Measurements from ENCODE around the gene KCTD1. TPM values are rescaled to one million over a fixed set of nuclear protein-coding genes. Genes with fewer than 3 reads are reported as not detected.
A peak's percentile ranks its signal among the peaks of the same experiment; 100 is the strongest.
"Not testable (repeated sequence)": the region's sequence is repeated elsewhere in the genome, so short reads cannot be mapped to it uniquely, and the experiment has no call there.

The KCTD1 gene
- total RNA-seq, 8 experiments from 2014 or later = 10.7 to 36.9 (median 21.7) TPM

DNA sequence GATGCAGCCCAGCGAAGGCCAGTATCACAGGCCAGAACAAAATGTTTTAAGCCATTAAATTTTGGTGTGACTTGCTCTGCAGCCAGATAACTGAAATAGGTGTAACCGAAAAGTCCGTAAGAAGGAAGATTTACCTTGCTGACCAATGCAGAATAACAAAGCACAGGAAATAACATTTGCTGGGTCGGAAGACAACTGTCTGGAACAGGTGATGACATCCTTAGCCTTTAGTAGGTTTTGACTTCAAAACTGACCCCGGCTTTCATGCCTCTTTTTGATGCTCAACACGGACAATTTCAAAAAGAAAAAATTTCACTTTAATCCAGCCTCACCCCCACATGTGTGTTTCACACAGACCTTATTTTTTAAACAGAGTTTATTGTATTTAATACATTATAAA lies 93.7 kb downstream of the KCTD1 start:
- no peak overlapping the region for H3K4me3 ChIP-seq
- H3K27ac ChIP-seq = no peak overlapping the region
- ATAC-seq (replicated peaks in 6 of 8) = no peak
- in situ Hi-C loops (cut with MboI; ENCODE audit: low pct_unique_long_range_greater_than_20kb in 2 of 9, low sequenced_read_pairs in 9 of 9, unreplicated experiment in 9 of 9) = no loop called here
- WGBS, 10 experiments = 83 to 100% (median 98%) methylated on average over 1 to 6 of the region's 6 CpGs; no CpG with 5 or more reads in 1 of the 10 experiments
- peaks cover 8 to 10% of the 10 kb centered on the region in 2 donors for H3K4me1 ChIP-seq (replicated peaks in 1 of 2)

DNA sequence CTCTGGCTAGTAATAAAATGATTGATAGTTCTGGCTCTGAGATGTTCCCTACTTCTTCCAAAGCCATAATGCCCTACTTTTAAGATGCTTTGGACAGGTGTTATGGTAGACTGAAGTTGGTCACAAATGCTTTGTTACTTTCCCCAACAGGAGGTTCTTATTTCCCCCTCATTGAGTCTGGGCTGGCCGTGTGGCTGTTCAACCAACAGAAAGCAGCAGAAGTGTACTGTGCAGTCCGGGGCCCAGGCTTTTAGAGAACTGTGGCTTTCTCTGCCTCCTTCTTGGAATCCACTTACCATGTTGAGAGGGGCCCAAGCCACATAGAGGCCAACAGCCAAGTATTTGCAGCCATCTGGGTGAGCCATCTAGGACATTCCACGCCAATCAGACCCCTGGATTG lies 94.2 kb downstream of the KCTD1 start:
- H3K4me3 ChIP-seq = no peak overlapping the region
- in situ Hi-C loops (cut with MboI; ENCODE audit: low pct_unique_long_range_greater_than_20kb in 2 of 9, low sequenced_read_pairs in 9 of 9, unreplicated experiment in 9 of 9) = no loop called here
- ATAC-seq (replicated peaks in 6 of 8) = no peak
- WGBS, 10 experiments = 40 to 90% (median 80%) methylated on average over 1 to 2 of the region's 3 CpGs; no CpG with 5 or more reads in 5 of the 10 experiments
- H3K27ac ChIP-seq = no peak overlapping the region
- H3K4me1 ChIP-seq (replicated peaks in 1 of 2) = peaks cover 8 to 10% of the 10 kb centered on the region in 2 donors

DNA sequence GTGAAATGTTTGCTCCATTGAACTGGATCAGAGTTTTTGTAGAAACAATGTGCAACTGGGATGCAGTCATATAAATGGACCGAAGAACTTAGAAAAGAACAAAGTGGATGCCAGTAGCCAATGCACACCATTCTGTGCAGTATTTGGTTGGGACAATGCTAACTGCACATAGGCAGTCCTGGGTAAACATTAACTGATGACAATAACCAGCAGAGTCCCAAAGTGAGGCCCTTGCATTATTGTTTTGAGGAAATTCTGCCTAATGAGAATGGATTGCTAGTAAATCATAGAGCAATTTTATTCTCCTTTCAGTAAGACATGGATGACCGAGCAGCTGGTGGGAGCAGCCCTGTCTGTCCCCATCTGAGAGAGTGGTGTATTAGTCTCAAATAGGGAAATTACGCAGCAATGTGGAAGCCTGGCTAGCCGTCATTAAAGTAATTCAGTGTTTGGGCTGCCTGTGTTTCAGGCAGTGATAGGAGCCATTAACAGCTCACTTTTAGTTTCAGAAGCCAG lies 94.9 kb downstream of the KCTD1 start:
- WGBS, 10 experiments = 56 to 86% (median 69%) methylated on average over 1 to 4 of the region's 4 CpGs; no CpG with 5 or more reads in 6 of the 10 experiments
- peak in 5 of 8 experiments; percentile 81 to 93 (median 86) for ATAC-seq (replicated peaks in 6 of 8)
- in situ Hi-C loops (cut with MboI; ENCODE audit: low pct_unique_long_range_greater_than_20kb in 2 of 9, low sequenced_read_pairs in 9 of 9, unreplicated experiment in 9 of 9) = no loop called here
- no peak overlapping the region for H3K4me3 ChIP-seq
- H3K4me1 ChIP-seq (replicated peaks in 1 of 2) = peaks cover 8 to 14% of the 10 kb centered on the region in 2 donors
- peak overlapping the region in 1 of 2 donors; percentile 1 for H3K27ac ChIP-seq

DNA sequence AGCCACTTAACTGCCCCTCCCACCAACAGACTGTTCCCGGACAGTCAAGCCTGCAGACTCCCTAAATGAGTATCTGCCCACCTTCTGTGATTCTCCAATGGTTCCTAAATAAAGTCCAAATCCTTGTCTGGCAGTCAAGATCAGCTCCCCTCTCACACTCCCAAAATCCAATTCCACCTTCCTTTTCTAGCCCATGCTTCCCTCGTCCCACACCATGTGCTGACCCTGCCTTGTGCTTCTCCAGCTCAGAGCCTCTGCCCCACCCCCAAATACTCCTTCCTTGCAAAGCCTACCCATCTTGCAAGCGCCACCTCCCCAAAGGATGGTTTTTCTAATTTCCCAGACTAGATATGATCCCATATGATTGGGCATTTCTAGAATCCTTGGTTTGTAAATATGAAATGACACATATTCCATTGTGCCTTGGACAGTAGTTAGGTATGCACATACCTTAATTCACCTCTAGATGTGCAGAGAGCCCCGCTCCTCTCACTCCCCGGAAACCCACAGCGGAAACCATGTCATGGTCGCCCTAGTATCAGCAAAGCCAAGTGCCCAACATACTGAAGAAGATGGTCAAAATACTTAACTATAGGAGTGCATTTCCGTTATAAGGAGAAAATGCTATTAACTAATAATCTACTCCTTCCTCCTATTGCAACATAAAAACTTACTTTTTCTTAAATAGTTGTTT lies 97.2 kb downstream of the KCTD1 start:
- no peak for ATAC-seq (replicated peaks in 6 of 8)
- 61 to 100% (median 89%) methylated on average over 1 to 8 of the region's 8 CpGs; no CpG with 5 or more reads in 1 of the 10 experiments for WGBS, 10 experiments
- peaks cover 8 to 14% of the 10 kb centered on the region in 2 donors for H3K4me1 ChIP-seq (replicated peaks in 1 of 2)
- in situ Hi-C loops (cut with MboI; ENCODE audit: low pct_unique_long_range_greater_than_20kb in 2 of 9, low sequenced_read_pairs in 9 of 9, unreplicated experiment in 9 of 9) = no loop called here
- no peak overlapping the region for H3K27ac ChIP-seq
- H3K4me3 ChIP-seq = no peak overlapping the region

DNA sequence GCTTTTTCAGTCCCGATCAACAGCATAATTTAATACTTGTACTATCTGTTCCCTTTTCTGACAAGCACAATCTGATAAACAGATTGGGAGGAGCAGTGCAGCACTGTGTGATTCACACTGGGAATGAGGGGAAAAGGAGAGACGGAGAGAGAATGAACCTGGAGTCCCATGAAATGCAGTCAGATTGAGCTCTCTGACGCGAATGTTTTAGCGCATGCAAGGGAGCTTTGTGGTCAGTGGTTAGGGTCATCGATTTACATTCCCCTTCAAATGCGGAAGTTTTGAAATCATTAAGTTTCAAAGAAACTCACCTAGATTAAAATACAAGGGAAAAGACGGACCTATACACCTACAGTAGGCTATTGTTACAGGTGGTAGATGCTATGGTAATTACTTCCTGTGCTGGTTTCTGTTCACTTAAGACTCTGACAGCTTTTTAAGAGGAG lies 99.6 kb downstream of the KCTD1 start:
- ATAC-seq (replicated peaks in 6 of 8) = no peak

DNA sequence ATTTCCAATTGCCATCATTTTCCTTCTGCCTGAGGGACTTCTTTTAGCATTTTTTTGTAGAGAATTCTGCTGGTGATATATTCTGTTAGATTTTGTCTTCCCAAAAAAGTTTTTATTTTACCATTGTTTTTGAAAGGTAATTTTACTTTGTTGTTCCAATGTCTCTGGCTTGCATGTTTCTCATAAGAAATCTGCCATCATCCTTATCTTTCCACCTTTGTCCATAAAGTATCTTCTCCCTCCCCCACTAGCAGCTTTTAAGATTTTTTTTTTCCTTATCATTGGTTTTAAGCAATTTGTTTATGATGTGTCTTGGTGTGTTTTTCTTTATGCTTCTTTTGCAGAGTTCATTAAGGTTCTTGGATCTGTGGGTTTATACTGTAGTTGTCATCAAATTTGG lies 104.5 kb downstream of the KCTD1 start:
- in situ Hi-C loops (cut with MboI; ENCODE audit: low pct_unique_long_range_greater_than_20kb in 2 of 9, low sequenced_read_pairs in 9 of 9, unreplicated experiment in 9 of 9) = no loop called here
- Histone ChIP-seq H3K4me1 (replicated peaks in 1 of 2) (peaks cover 11 to 14% of the 10 kb centered on the region in 2 donors), H3K27ac (no peak overlapping the region), H3K4me3 (no peak overlapping the region)
- no peak for ATAC-seq (replicated peaks in 6 of 8)

More for the DNA sequence above, 99.6 kb downstream of the KCTD1 start:
- in situ Hi-C loops (cut with MboI; ENCODE audit: low pct_unique_long_range_greater_than_20kb in 2 of 9, low sequenced_read_pairs in 9 of 9, unreplicated experiment in 9 of 9) = no loop called here
- no peak overlapping the region for H3K27ac ChIP-seq
- WGBS, 10 experiments = 65 to 100% (median 79%) methylated on average over 1 to 8 of the region's 8 CpGs; no CpG with 5 or more reads in 1 of the 10 experiments
- peaks cover 4 to 10% of the 10 kb centered on the region in 2 donors for H3K4me1 ChIP-seq (replicated peaks in 1 of 2)
- no peak overlapping the region for H3K4me3 ChIP-seq

DNA sequence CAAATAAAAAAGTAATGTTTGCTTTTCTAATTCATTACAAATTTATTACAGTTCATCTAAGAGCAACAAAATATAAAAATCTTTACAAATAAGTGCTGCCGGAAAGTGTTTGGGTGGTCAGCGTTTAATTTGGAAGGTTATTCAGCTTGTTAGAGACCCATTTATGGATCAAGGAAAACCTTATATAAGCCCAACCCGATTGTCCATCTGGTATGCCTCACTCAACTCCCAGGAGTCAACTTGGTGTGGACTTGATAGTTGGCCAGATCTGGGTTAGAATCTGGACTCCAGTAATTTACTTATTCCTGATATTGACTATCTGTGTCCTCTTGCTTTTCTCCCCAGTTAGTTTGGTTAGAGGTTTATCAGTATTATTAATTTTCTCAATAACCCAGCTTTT lies 106.2 kb downstream of the KCTD1 start:
- in situ Hi-C loops (cut with MboI; ENCODE audit: low pct_unique_long_range_greater_than_20kb in 2 of 9, low sequenced_read_pairs in 9 of 9, unreplicated experiment in 9 of 9) = no loop called here
- peak in 2 of 8 experiments; percentile 37 to 57 for ATAC-seq (replicated peaks in 6 of 8)
- 0 to 81% (median 45%) methylated on average over 1 to 3 of the region's 3 CpGs; no CpG with 5 or more reads in 1 of the 10 experiments for WGBS, 10 experiments
- H3K27ac ChIP-seq = no peak overlapping the region
- H3K4me3 ChIP-seq = no peak overlapping the region
- peaks cover 10 to 14% of the 10 kb centered on the region in 2 donors for H3K4me1 ChIP-seq (replicated peaks in 1 of 2)

DNA sequence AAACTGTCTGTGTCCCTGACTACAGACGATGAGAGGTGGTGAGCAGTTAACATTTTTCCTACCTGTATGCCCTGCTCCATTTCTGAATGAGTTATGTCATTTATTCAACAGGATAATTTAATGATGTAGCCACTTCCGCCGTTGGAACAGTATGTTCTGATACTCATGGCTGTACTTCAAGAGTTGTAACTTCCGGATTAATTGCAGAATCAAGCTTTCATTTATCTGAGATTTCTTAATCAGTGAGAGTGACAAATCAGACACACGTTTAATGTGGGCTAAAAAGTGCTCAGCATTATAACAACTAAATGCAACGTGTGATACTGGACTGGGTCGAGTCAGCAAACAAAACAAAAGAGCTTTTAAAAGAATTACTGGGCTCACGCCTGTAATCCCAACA lies 107.7 kb downstream of the KCTD1 start:
- WGBS, 10 experiments = 50 to 84% (median 68%) methylated on average over 1 to 7 of the region's 8 CpGs; no CpG with 5 or more reads in 2 of the 10 experiments
- Histone ChIP-seq H3K4me1 (replicated peaks in 1 of 2) (peaks cover 25 to 26% of the 10 kb centered on the region in 2 donors), H3K4me3 (no peak overlapping the region), H3K27ac (no peak overlapping the region)
- ATAC-seq (replicated peaks in 6 of 8) = no peak
- in situ Hi-C loops (cut with MboI; ENCODE audit: low pct_unique_long_range_greater_than_20kb in 2 of 9, low sequenced_read_pairs in 9 of 9, unreplicated experiment in 9 of 9) = no loop called here

DNA sequence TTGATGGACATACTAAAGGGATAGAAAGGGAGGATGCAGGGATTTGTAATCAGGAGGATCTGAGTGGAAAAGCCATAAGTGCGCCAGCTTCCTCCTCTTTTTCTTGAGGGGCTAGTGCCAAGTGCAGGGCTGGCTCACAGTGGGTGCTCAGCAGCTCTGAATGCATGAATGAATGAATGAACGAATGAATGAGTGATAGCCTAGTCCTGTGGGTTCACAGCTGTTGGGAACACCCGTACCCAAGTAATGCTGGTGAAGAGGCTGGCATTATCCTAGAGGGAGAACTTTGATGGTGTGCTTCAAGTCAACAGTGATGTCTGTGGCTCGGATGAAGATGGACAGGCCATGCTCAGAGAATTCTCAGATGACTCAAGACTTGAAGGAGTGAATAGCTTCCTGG lies 108.8 kb downstream of the KCTD1 start:
- in situ Hi-C loops (cut with MboI; ENCODE audit: low pct_unique_long_range_greater_than_20kb in 2 of 9, low sequenced_read_pairs in 9 of 9, unreplicated experiment in 9 of 9) = no loop called here
- 61 to 88% (median 67%) methylated on average over 2 to 4 of the region's 4 CpGs; no CpG with 5 or more reads in 3 of the 10 experiments for WGBS, 10 experiments
- ATAC-seq (replicated peaks in 6 of 8) = no peak
- H3K4me3 ChIP-seq = no peak overlapping the region
- H3K27ac ChIP-seq = no peak overlapping the region
- peaks cover 26 to 28% of the 10 kb centered on the region in 2 donors for H3K4me1 ChIP-seq (replicated peaks in 1 of 2)

DNA sequence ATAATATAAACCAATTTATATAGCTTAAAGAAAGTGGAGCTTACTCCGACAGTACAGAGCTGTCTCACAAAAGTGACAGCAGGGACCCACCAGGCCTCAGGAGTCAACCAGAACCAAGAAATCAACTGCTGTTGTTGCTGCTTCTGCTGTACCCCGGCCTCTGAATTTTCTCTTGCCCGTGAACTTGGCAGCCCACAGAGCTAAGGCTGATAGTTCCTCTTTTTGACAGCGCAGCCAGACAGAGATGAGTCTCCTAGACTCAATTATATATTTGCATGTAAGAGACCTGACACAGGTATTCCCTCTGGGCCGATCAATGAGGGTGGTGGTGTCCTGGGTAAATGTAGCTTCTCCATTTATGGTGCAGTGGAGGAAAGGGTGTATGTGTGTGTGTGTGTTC lies 109.4 kb downstream of the KCTD1 start:
- Histone ChIP-seq H3K4me1 (replicated peaks in 1 of 2) (peaks cover 26 to 28% of the 10 kb centered on the region in 2 donors), H3K27ac (no peak overlapping the region), H3K4me3 (no peak overlapping the region)
- WGBS, 10 experiments = 94 to 100% (median 100%) methylated on average over 2 to 5 of the region's 5 CpGs; no CpG with 5 or more reads in 4 of the 10 experiments
- no peak for ATAC-seq (replicated peaks in 6 of 8)
- in situ Hi-C loops (cut with MboI; ENCODE audit: low pct_unique_long_range_greater_than_20kb in 2 of 9, low sequenced_read_pairs in 9 of 9, unreplicated experiment in 9 of 9) = no loop called here

DNA sequence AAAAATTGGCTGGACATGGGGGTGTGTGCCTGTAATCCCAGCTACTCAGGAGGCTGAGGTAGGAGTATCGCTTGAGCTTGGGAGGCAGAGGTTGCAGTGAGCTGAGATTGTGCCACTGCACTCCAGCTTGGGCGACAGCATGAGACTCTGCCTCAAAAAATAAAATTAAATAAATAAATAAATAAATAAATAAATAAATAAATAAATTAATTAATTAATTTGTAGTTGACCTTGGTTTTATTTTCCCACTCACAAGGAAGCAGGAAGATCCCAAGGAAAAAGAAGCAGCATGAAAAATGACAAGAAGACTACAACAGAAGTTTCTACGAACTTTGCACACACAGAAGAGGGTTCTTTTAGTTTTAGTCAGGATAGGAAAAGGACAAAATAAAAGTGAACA lies 110.7 kb downstream of the KCTD1 start:
- ATAC-seq (replicated peaks in 6 of 8); H3K4me3 ChIP-seq; H3K27ac ChIP-seq; in situ Hi-C loops (cut with MboI; ENCODE audit: low pct_unique_long_range_greater_than_20kb in 2 of 9, low sequenced_read_pairs in 9 of 9, unreplicated experiment in 9 of 9): not testable (repeated sequence)
- WGBS, 10 experiments = 71 to 100% (median 89%) methylated on average over 1 to 3 of the region's 3 CpGs; no CpG with 5 or more reads in 2 of the 10 experiments
- peaks cover 26 to 28% of the 10 kb centered on the region in 2 donors for H3K4me1 ChIP-seq (replicated peaks in 1 of 2)

DNA sequence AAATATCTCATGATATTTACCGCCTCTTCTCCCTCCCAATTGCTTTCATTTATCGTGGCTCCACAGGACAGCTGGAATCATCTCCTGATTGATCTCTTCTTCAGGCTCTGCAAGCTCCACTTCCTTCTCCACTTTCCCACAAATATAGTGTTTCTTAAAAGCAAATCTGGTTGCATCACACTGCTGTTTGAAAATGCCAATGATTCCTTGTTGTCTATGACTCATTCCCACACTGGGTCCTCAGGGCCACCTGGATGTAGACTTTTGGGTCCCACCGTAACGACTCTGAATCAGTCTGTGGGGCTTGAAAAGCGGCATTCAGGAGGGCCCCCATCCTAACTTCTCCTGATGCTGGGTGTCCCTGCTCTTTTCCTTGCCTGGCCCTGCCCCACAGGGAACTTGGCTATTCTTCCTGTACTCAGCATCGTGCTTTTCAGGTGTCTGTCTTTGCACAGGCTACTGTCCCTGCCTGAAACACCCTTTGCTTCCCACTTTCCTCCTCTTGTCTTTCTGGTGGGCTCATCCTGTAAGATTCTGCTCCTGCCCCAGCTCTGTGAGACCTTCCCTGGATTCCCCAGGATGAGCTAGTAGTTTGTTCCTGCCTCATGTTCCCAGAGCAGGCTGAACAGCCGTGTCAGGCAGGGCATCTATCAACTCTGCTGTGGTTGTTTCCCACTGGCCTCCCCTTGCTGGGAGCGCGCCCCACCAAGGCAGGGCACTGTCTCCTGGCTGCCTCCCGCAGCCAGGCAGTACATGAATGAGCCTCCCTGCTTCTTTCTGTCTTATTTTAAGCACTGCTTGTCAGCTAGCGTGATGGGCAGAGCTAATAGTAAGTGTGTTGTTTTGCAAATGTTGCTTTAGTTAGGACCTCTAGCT lies 111.9 kb downstream of the KCTD1 start:
- Histone ChIP-seq H3K4me1 (replicated peaks in 1 of 2) (peaks cover 18 to 27% of the 10 kb centered on the region in 2 donors), H3K4me3 (no peak overlapping the region), H3K27ac (peak overlapping the region in 1 of 2 donors; percentile 55)
- ATAC-seq (replicated peaks in 6 of 8) = peak in 7 of 8 experiments; percentile 60 to 86 (median 82)
- 20 to 100% (median 64%) methylated on average over 1 to 10 of the region's 11 CpGs for WGBS, 10 experiments
- in situ Hi-C loops (cut with MboI; ENCODE audit: low pct_unique_long_range_greater_than_20kb in 2 of 9, low sequenced_read_pairs in 9 of 9, unreplicated experiment in 9 of 9) = no loop called here
